HG03108 (cell line): Measurements from ENCODE around the gene FBLN2.

Experiments
- ATAC-seq: cut with Tn5 transposase; IDR thresholded peaks from one replicate; pipeline ENCODE4 v1.9.1; 2021; ENCODE audit warnings: moderate library complexity; ENCODE audit not compliant: unreplicated experiment

FBLN2 gene

GRCh38 chr3:13659221-13659969 is 110.5 kb downstream of the FBLN2 start:
- ATAC-seq = no peak

- no peak for ATAC-seq
These were observed 111.3 kb downstream of the FBLN2 start for GRCh38 chr3:13660042-13660874.

- no peak for ATAC-seq
These were observed 112.2 kb downstream of the FBLN2 start for GRCh38 chr3:13661121-13661520.

- ATAC-seq = no peak
These were observed 113.4 kb downstream of the FBLN2 start for GRCh38 chr3:13662238-13662847.

GRCh38 chr3:13663781-13664535 is 115.0 kb downstream of the FBLN2 start:
- no peak for ATAC-seq

- no peak for ATAC-seq
These were observed 116.8 kb downstream of the FBLN2 start for GRCh38 chr3:13665582-13666226.

GRCh38 chr3:13666227-13666619 is 117.3 kb downstream of the FBLN2 start:
- ATAC-seq = no peak

- ATAC-seq = no peak
These were observed 118.1 kb downstream of the FBLN2 start for GRCh38 chr3:13666781-13667709.

GRCh38 chr3:13668136-13668535 is 119.2 kb downstream of the FBLN2 start:
- ATAC-seq = no peak

GRCh38 chr3:13669457-13669856 is 120.5 kb downstream of the FBLN2 start:
- ATAC-seq = no peak

- ATAC-seq = no peak
These were observed 121.4 kb downstream of the FBLN2 start for GRCh38 chr3:13670292-13670691.

GRCh38 chr3:13671482-13672233 is 122.7 kb downstream of the FBLN2 start:
- no peak for ATAC-seq

- ATAC-seq = no peak
These were observed 124.3 kb downstream of the FBLN2 start for GRCh38 chr3:13673207-13673606.

GRCh38 chr3:13674538-13675185 is 125.7 kb downstream of the FBLN2 start:
- no peak for ATAC-seq

GRCh38 chr3:13676356-13677017 is 127.6 kb downstream of the FBLN2 start:
- ATAC-seq = no peak

GRCh38 chr3:13677272-13677671 is 128.3 kb downstream of the FBLN2 start:
- ATAC-seq = no peak

- ATAC-seq = no peak
These were observed 133.0 kb downstream of the FBLN2 start for GRCh38 chr3:13681931-13682330.
